Chondrocyte (in vitro differentiated cells): ENCODE measurements around the gene PRPF6. TPM values are rescaled to one million over a fixed set of nuclear protein-coding genes. Genes with fewer than 3 reads are reported as not detected.

Experiments
- DNase-seq: peaks from one replicate; pipeline ENCODE4 v3.0.0; 2021; ENCODE audit warnings: mixed read lengths, low spot score
- H3K27ac Mint-ChIP-seq: one replicate; pipeline ENCODE4 v1.8.0; 2021; ENCODE audit warnings: mild to moderate bottlenecking, moderate library complexity, mixed read lengths; ENCODE audit not compliant: unreplicated experiment
- H3K27me3 Mint-ChIP-seq: 2 replicates; pipeline ENCODE4 v1.8.0; 2021; ENCODE audit warnings: low read depth, mixed read lengths
- H3K36me3 Mint-ChIP-seq: 2 replicates; pipeline ENCODE4 v1.8.0; 2021; ENCODE audit warnings: low read depth, mixed read lengths
- H3K4me1 Mint-ChIP-seq: 2 replicates; pipeline ENCODE4 v1.8.0; 2021; ENCODE audit warnings: low read depth, mild to moderate bottlenecking, mixed read lengths
- H3K4me3 Mint-ChIP-seq: one replicate; pipeline ENCODE4 v1.8.0; 2021; ENCODE audit warnings: mild to moderate bottlenecking, moderate library complexity, mixed read lengths; ENCODE audit not compliant: unreplicated experiment
- H3K9me3 Mint-ChIP-seq: 2 replicates; pipeline ENCODE4 v1.8.0; 2021; ENCODE audit warnings: low read depth, mixed read lengths
- CTCF ChIP-seq: fragments of 200-600 bp; sonication (generic); IDR thresholded peaks from 2 replicates; pipeline ENCODE4 v1.5.0; 2021; ENCODE audit warnings: antibody characterized with exemption, mild to moderate bottlenecking, moderate library complexity
- total RNA-seq: library from RNA; stranded (reverse); gene quantifications from 3 replicates; pipeline ENCODE4 v1.2.1, GENCODE V29; 2021

The PRPF6 gene
- total RNA-seq, 1 donor from 2014 or later: 49.0 TPM

GRCh38 chr20:64024141-64024990, 43.4 kb downstream of the PRPF6 start:
- no peak overlapping the region for H3K4me3 Mint-ChIP-seq
- DNase-seq: no peak
- TF ChIP-seq CTCF: no peak
- no peak overlapping the region for H3K27ac Mint-ChIP-seq
- no peaks in the 10 kb centered on the region for H3K9me3 Mint-ChIP-seq
- no peaks in the 10 kb centered on the region for H3K4me1 Mint-ChIP-seq
- H3K36me3 Mint-ChIP-seq: peaks cover 34% of the 10 kb centered on the region
- no peaks in the 10 kb centered on the region for H3K27me3 Mint-ChIP-seq

- DNase-seq: no peak
- Mint-ChIP-seq H3K9me3 (no peaks in the 10 kb centered on the region), H3K27ac (no peak overlapping the region), H3K4me3 (no peak overlapping the region), H3K27me3 (no peaks in the 10 kb centered on the region), H3K36me3 (peaks cover 35% of the 10 kb centered on the region), H3K4me1 (no peaks in the 10 kb centered on the region)
- TF ChIP-seq CTCF: no peak
Observed at GRCh38 chr20:64025101-64025825, 44.3 kb downstream of the PRPF6 start.

GRCh38 chr20:64025826-64026412, 45.0 kb downstream of the PRPF6 start:
- no peaks in the 10 kb centered on the region for H3K27me3 Mint-ChIP-seq
- TF ChIP-seq CTCF: no peak
- no peaks in the 10 kb centered on the region for H3K4me1 Mint-ChIP-seq
- H3K4me3 Mint-ChIP-seq: no peak overlapping the region
- no peak overlapping the region for H3K27ac Mint-ChIP-seq
- no peak for DNase-seq
- peaks cover 39% of the 10 kb centered on the region for H3K36me3 Mint-ChIP-seq
- H3K9me3 Mint-ChIP-seq: no peaks in the 10 kb centered on the region

GRCh38 chr20:64027981-64028685, 47.2 kb downstream of the PRPF6 start:
- Mint-ChIP-seq H3K36me3 (peaks cover 40% of the 10 kb centered on the region), H3K27ac (no peak overlapping the region), H3K4me3 (no peak overlapping the region)

More at GRCh38 chr20:64027981-64028685, 47.2 kb downstream of the PRPF6 start:
- DNase-seq: no peak
- no peaks in the 10 kb centered on the region for H3K4me1 Mint-ChIP-seq
- H3K9me3 Mint-ChIP-seq: no peaks in the 10 kb centered on the region
- TF ChIP-seq CTCF: no peak
- H3K27me3 Mint-ChIP-seq: no peaks in the 10 kb centered on the region
